OCI-LY1 (cell line): ENCODE measurements around the gene ZNF839.

Experiments used
- H2AFZ ChIP-seq: fragments of 200-600 bp; sonication (generic), shearing (Covaris generic); 2 replicates; pipeline ENCODE4 v1.6.0; 2014; ENCODE audit warnings: antibody characterized with exemption, mild to moderate bottlenecking, low read length
- H3F3A ChIP-seq: fragments of 200-600 bp; sonication (generic), shearing (Covaris generic); 2 replicates; pipeline ENCODE4 v1.6.0; 2014; ENCODE audit warnings: mild to moderate bottlenecking, antibody characterized with exemption, low read length, moderate library complexity; ENCODE audit not compliant: insufficient read depth
- H3K27ac ChIP-seq: fragments of 200-600 bp; sonication (generic); 2 replicates; pipeline ENCODE4 v1.5.1; 2014; ENCODE audit warnings: low read length, mixed run types, mild to moderate bottlenecking, low read depth; ENCODE audit not compliant: poor library complexity, severe bottlenecking
- H3K27me3 ChIP-seq: fragments of 200-600 bp; sonication (generic); 2 replicates; pipeline ENCODE4 v1.6.0; 2014; ENCODE audit warnings: antibody characterized with exemption, mild to moderate bottlenecking, low read length, moderate library complexity; ENCODE audit not compliant: insufficient read depth
- H3K36me3 ChIP-seq: fragments of 200-600 bp; sonication (generic); 2 replicates; pipeline ENCODE4 v1.6.1; 2014; ENCODE audit warnings: mild to moderate bottlenecking, antibody characterized with exemption, low read length, moderate library complexity, mixed read lengths; ENCODE audit not compliant: insufficient read depth
- H3K4me1 ChIP-seq: fragments of 200-600 bp; sonication (generic); 2 replicates; pipeline ENCODE4 v1.5.1; 2014; ENCODE audit warnings: mild to moderate bottlenecking, low read length, moderate library complexity; ENCODE audit not compliant: insufficient read depth, severe bottlenecking
- H3K4me2 ChIP-seq: fragments of 200-600 bp; sonication (generic), shearing (Covaris generic); 2 replicates; pipeline ENCODE4 v1.6.1; 2014; ENCODE audit warnings: low read length
- H3K4me3 ChIP-seq: fragments of 200-600 bp; sonication (generic); 2 replicates; pipeline ENCODE4 v1.5.1; 2014; ENCODE audit warnings: low read length, low read depth, mild to moderate bottlenecking, mixed read lengths; ENCODE audit not compliant: poor library complexity, severe bottlenecking
- H3K79me2 ChIP-seq: fragments of 200-600 bp; shearing (Covaris generic); 2 replicates; pipeline ENCODE4 v1.6.1; 2016; ENCODE audit warnings: mixed run types, low read length, mixed read lengths; ENCODE audit not compliant: insufficient read depth
- H3K9ac ChIP-seq: fragments of 200-600 bp; sonication (generic), shearing (Covaris generic); 2 replicates; pipeline ENCODE4 v1.6.1; 2014; ENCODE audit warnings: mild to moderate bottlenecking, low read length, mixed read lengths
- H3K9me2 ChIP-seq: fragments of 200-600 bp; sonication (generic), shearing (Covaris generic); 2 replicates; pipeline ENCODE4 v1.6.1; 2014; ENCODE audit warnings: low read depth, mild to moderate bottlenecking, low read length, mixed read lengths
- H3K9me3 ChIP-seq: fragments of 200-600 bp; shearing (Covaris generic); 2 replicates; pipeline ENCODE4 v1.6.1; 2014; ENCODE audit warnings: low read length, mixed read lengths
- H4K20me1 ChIP-seq: fragments of 200-600 bp; sonication (generic), shearing (Covaris generic); 2 replicates; pipeline ENCODE4 v1.6.0; 2016; ENCODE audit warnings: mild to moderate bottlenecking, low read length; ENCODE audit not compliant: insufficient read depth
- EZH2 ChIP-seq: fragments of 200-600 bp; sonication (generic), shearing (Covaris generic); IDR thresholded peaks from 2 replicates; pipeline ENCODE4 v1.8.0; 2017; ENCODE audit warnings: borderline replicate concordance, mixed run types, mild to moderate bottlenecking, antibody characterized with exemption, low read length, moderate library complexity, mixed read lengths
- TF ChIP-seq, protein P1 (sequence below): fragments of 200-600 bp; sonication (generic), shearing (Covaris generic); IDR thresholded peaks from 2 replicates; pipeline ENCODE4 v1.5.1; 2017; ENCODE audit warnings: mild to moderate bottlenecking, antibody characterized with exemption, low read length, moderate library complexity, mixed read lengths

Gene ZNF839

GRCh38 chr14:102318781-102319276 lies 717 bp upstream of the ZNF839 start:
- H3K27me3 ChIP-seq = no peaks in the 10 kb centered on the region
- peak overlapping the region; percentile 88 for H3K27ac ChIP-seq
- no peaks in the 10 kb centered on the region for H3K36me3 ChIP-seq
- H3K4me1 ChIP-seq = peaks cover 54% of the 10 kb centered on the region
- H3K9me3 ChIP-seq = no peaks in the 10 kb centered on the region
- no peaks in the 10 kb centered on the region for H3F3A ChIP-seq
- TF ChIP-seq EZH2 = no peak
- TF ChIP-seq, protein P1, sequence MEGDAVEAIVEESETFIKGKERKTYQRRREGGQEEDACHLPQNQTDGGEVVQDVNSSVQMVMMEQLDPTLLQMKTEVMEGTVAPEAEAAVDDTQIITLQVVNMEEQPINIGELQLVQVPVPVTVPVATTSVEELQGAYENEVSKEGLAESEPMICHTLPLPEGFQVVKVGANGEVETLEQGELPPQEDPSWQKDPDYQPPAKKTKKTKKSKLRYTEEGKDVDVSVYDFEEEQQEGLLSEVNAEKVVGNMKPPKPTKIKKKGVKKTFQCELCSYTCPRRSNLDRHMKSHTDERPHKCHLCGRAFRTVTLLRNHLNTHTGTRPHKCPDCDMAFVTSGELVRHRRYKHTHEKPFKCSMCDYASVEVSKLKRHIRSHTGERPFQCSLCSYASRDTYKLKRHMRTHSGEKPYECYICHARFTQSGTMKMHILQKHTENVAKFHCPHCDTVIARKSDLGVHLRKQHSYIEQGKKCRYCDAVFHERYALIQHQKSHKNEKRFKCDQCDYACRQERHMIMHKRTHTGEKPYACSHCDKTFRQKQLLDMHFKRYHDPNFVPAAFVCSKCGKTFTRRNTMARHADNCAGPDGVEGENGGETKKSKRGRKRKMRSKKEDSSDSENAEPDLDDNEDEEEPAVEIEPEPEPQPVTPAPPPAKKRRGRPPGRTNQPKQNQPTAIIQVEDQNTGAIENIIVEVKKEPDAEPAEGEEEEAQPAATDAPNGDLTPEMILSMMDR = no peak
- H3K79me2 ChIP-seq = no peaks in the 10 kb centered on the region
- H2AFZ ChIP-seq = no peak overlapping the region; the same call in 1 of the 2 replicates
- H3K9ac ChIP-seq = peak overlapping the region; percentile 74
- peak overlapping the region; percentile 70 for H3K4me3 ChIP-seq
- no peaks in the 10 kb centered on the region for H4K20me1 ChIP-seq
- H3K4me2 ChIP-seq = peak overlapping the region; percentile 82
- H3K9me2 ChIP-seq = no peaks in the 10 kb centered on the region

GRCh38 chr14:102320033-102320660 lies 601 bp downstream of the ZNF839 start:
- TF ChIP-seq, protein P1 = no peak
- TF ChIP-seq EZH2 = no peak
- Histone ChIP-seq H2AFZ (no peak overlapping the region), H3K79me2 (no peaks in the 10 kb centered on the region), H3K9me2 (no peaks in the 10 kb centered on the region), H3K9me3 (no peaks in the 10 kb centered on the region), H4K20me1 (no peaks in the 10 kb centered on the region), H3F3A (no peaks in the 10 kb centered on the region), H3K27me3 (no peaks in the 10 kb centered on the region), H3K4me3 (peak overlapping the region; percentile 70), H3K36me3 (no peaks in the 10 kb centered on the region), H3K27ac (peak overlapping the region; percentile 48), H3K9ac (peak overlapping the region; percentile 64), H3K4me1 (peaks cover 44% of the 10 kb centered on the region), H3K4me2 (peak overlapping the region; percentile 70)

DNA sequence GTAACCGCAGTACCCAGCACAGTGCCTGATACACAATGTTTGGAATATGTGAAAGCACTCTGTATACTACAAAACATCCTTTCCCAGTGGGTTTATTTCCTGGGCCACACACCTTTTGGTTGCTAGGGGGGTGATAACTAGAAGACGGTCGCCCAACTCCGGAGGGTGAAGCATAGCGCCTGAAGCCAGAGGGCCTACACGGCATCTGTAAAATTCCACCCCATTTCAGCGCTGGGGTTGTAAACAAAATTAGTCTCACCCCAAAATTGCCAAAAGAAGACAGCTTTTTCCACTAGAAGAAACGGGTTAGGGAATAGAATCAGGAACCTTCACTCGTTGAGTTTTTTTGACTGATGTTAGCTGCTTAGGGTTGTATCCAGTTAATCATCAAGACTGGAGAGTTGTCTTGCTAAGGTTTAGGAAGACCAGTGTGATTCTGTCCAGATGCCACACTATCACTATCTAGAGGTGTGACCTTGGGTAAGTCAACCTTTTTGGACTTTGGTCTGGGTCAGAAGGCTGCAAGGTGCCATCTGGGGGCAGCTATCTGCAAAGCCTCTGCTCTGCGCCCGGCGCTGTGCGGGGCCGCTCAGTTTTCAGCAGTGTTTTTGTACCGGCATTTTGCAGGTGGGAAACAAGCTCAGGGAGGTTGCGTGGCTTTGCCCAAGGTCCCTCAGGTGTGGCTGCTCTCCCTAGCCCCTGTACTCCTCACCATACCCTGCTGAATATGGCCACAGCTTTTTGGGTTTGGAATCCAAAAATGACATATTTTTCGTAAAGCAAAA lies 1.3 kb downstream of the ZNF839 start:
- Histone ChIP-seq H3K9me2 (no peaks in the 10 kb centered on the region), H3K9me3 (no peaks in the 10 kb centered on the region), H3K27me3 (no peaks in the 10 kb centered on the region), H3K27ac (peak overlapping the region; percentile 48), H3K9ac (peak overlapping the region; percentile 64), H4K20me1 (no peaks in the 10 kb centered on the region), H3K4me3 (peak overlapping the region; percentile 70), H3K4me2 (peak overlapping the region; percentile 70), H2AFZ (no peak overlapping the region), H3K79me2 (no peaks in the 10 kb centered on the region), H3K36me3 (no peaks in the 10 kb centered on the region), H3K4me1 (peaks cover 39% of the 10 kb centered on the region), H3F3A (no peaks in the 10 kb centered on the region)
- TF ChIP-seq, protein P1 = no peak
- TF ChIP-seq EZH2 = no peak
